ENCODE measurements around the gene TMEM151A. TPM values are rescaled to one million over a fixed set of nuclear protein-coding genes. Genes with fewer than 3 reads are reported as not detected.
A peak's percentile ranks its signal among the peaks of the same experiment; 100 is the strongest.

The TMEM151A gene
- total RNA-seq, 2 donors from 2014 or later = not detected

GRCh38 chr11:66262696-66263095 is 29.0 kb upstream of the TMEM151A start:
- peaks cover 17 to 21% of the 10 kb centered on the region in 2 donors for H3K4me1 Mint-ChIP-seq (ENCODE audit: low read depth in 2 of 2)
- H3K4me3 Mint-ChIP-seq = no peak overlapping the region
- no peaks in the 10 kb centered on the region for H3K9me3 Mint-ChIP-seq
- peaks cover 8% of the 10 kb centered on the region for H3K36me3 Mint-ChIP-seq
- H3K27ac Mint-ChIP-seq = no peak overlapping the region
- ATAC-seq = no peak
- no peak for DNase-seq (ENCODE audit: low spot score)
- no peaks in the 10 kb centered on the region for H3K27me3 Mint-ChIP-seq

GRCh38 chr11:66263231-66263630 is 28.5 kb upstream of the TMEM151A start:
- Mint-ChIP-seq H3K4me3 (no peak overlapping the region), H3K27me3 (no peaks in the 10 kb centered on the region), H3K36me3 (peaks cover 8% of the 10 kb centered on the region)

GRCh38 chr11:66263785-66264184 is 27.9 kb upstream of the TMEM151A start:
- no peaks in the 10 kb centered on the region for H3K9me3 Mint-ChIP-seq
- no peak for DNase-seq (ENCODE audit: low spot score)
- H3K27ac Mint-ChIP-seq = no peak overlapping the region
- peaks cover 8% of the 10 kb centered on the region for H3K36me3 Mint-ChIP-seq
- no peak for ATAC-seq
- no peaks in the 10 kb centered on the region for H3K27me3 Mint-ChIP-seq
- H3K4me3 Mint-ChIP-seq = no peak overlapping the region
- peaks cover 19 to 26% of the 10 kb centered on the region in 2 donors for H3K4me1 Mint-ChIP-seq (ENCODE audit: low read depth in 2 of 2)

More at GRCh38 chr11:66263231-66263630, 28.5 kb upstream of the TMEM151A start:
- DNase-seq (ENCODE audit: low spot score) (no peak), ATAC-seq (no peak)
- Mint-ChIP-seq H3K9me3 (no peaks in the 10 kb centered on the region), H3K27ac (no peak overlapping the region), H3K4me1 (ENCODE audit: low read depth in 2 of 2) (peaks cover 21 to 27% of the 10 kb centered on the region in 2 donors)

GRCh38 chr11:66264383-66264782 is 27.3 kb upstream of the TMEM151A start:
- Mint-ChIP-seq H3K27ac (no peak overlapping the region), H3K9me3 (no peaks in the 10 kb centered on the region), H3K4me1 (ENCODE audit: low read depth in 2 of 2) (peaks cover 17 to 24% of the 10 kb centered on the region in 2 donors), H3K36me3 (peaks cover 7% of the 10 kb centered on the region), H3K4me3 (no peak overlapping the region), H3K27me3 (no peaks in the 10 kb centered on the region)
- DNase-seq (ENCODE audit: low spot score) (no peak), ATAC-seq (no peak)

- no peak for DNase-seq (ENCODE audit: low spot score)
- Mint-ChIP-seq H3K27me3 (no peaks in the 10 kb centered on the region), H3K27ac (no peak overlapping the region), H3K4me1 (ENCODE audit: low read depth in 2 of 2) (peaks cover 22 to 28% of the 10 kb centered on the region in 2 donors), H3K36me3 (peaks cover 6% of the 10 kb centered on the region), H3K4me3 (no peak overlapping the region), H3K9me3 (no peaks in the 10 kb centered on the region)
- no peak for ATAC-seq
Measured at GRCh38 chr11:66264914-66265313, 26.8 kb upstream of the TMEM151A start.

- no peaks in the 10 kb centered on the region for H3K27me3 Mint-ChIP-seq
- H3K27ac Mint-ChIP-seq = no peak overlapping the region
- peaks cover 28 to 31% of the 10 kb centered on the region in 2 donors for H3K4me1 Mint-ChIP-seq (ENCODE audit: low read depth in 2 of 2)
- no peaks in the 10 kb centered on the region for H3K9me3 Mint-ChIP-seq
- DNase-seq (ENCODE audit: low spot score) (no peak), ATAC-seq (no peak)
- no peak overlapping the region for H3K4me3 Mint-ChIP-seq
- peaks cover 6% of the 10 kb centered on the region for H3K36me3 Mint-ChIP-seq
Measured at GRCh38 chr11:66265531-66266377, 25.9 kb upstream of the TMEM151A start.

- ATAC-seq = no peak
- no peak for DNase-seq (ENCODE audit: low spot score)
- Mint-ChIP-seq H3K36me3 (peaks cover 6% of the 10 kb centered on the region), H3K4me1 (ENCODE audit: low read depth in 2 of 2) (peaks cover 30 to 34% of the 10 kb centered on the region in 2 donors), H3K4me3 (no peak overlapping the region), H3K27ac (peak overlapping the region in 1 of 2 donors; percentile 99), H3K27me3 (no peaks in the 10 kb centered on the region), H3K9me3 (no peaks in the 10 kb centered on the region)
Measured at GRCh38 chr11:66266378-66267038, 25.2 kb upstream of the TMEM151A start.

- peak overlapping the region; percentile 97 for H3K4me3 Mint-ChIP-seq
- DNase-seq (ENCODE audit: low spot score) (no peak), ATAC-seq (no peak)
- peaks cover 34 to 35% of the 10 kb centered on the region in 2 donors for H3K4me1 Mint-ChIP-seq (ENCODE audit: low read depth in 2 of 2)
- H3K27me3 Mint-ChIP-seq = no peaks in the 10 kb centered on the region
- peak overlapping the region; percentile 94 to 99 for H3K27ac Mint-ChIP-seq
- H3K36me3 Mint-ChIP-seq = peaks cover 6% of the 10 kb centered on the region
- H3K9me3 Mint-ChIP-seq = no peaks in the 10 kb centered on the region
Measured at GRCh38 chr11:66267039-66267378, 24.7 kb upstream of the TMEM151A start.

GRCh38 chr11:66267379-66268243 is 24.1 kb upstream of the TMEM151A start:
- Mint-ChIP-seq H3K9me3 (no peaks in the 10 kb centered on the region), H3K4me3 (peak overlapping the region; percentile 97), H3K27ac (peak overlapping the region; percentile 94 to 99), H3K4me1 (ENCODE audit: low read depth in 2 of 2) (peaks cover 39 to 41% of the 10 kb centered on the region in 2 donors), H3K36me3 (peaks cover 10% of the 10 kb centered on the region), H3K27me3 (no peaks in the 10 kb centered on the region)
- DNase-seq (ENCODE audit: low spot score) (peak; percentile 89), ATAC-seq (peak; percentile 78 to 84)

GRCh38 chr11:66268244-66268951 is 23.3 kb upstream of the TMEM151A start, which contains the start of gene RAB1B:
RAB1B (plus strand) TSS chr11:66268639; CDS start chr11:66268680, 41 bp downstream.
- no peaks in the 10 kb centered on the region for H3K9me3 Mint-ChIP-seq
- ATAC-seq = peak; percentile 93
- H3K4me1 Mint-ChIP-seq (ENCODE audit: low read depth in 2 of 2) = peaks cover 45 to 49% of the 10 kb centered on the region in 2 donors
- peak within 1 kb of the TSS; percentile 94 to 99 for H3K27ac Mint-ChIP-seq
- DNase-seq (ENCODE audit: low spot score) = peak; percentile 100
- H3K27me3 Mint-ChIP-seq = no peaks in the 10 kb centered on the region
- peaks cover 14% of the 10 kb centered on the region for H3K36me3 Mint-ChIP-seq
- H3K4me3 Mint-ChIP-seq = peak within 1 kb of the TSS; percentile 97

GRCh38 chr11:66268952-66269905 is 22.5 kb upstream of the TMEM151A start:
- no peak for DNase-seq (ENCODE audit: low spot score)
- H3K27me3 Mint-ChIP-seq = no peaks in the 10 kb centered on the region
- H3K36me3 Mint-ChIP-seq = peaks cover 22% of the 10 kb centered on the region
- H3K27ac Mint-ChIP-seq = peak overlapping the region; percentile 94 to 99
- no peak for ATAC-seq
- no peaks in the 10 kb centered on the region for H3K9me3 Mint-ChIP-seq
- H3K4me1 Mint-ChIP-seq (ENCODE audit: low read depth in 2 of 2) = peaks cover 53 to 54% of the 10 kb centered on the region in 2 donors
- peak overlapping the region; percentile 97 for H3K4me3 Mint-ChIP-seq

- no peak for ATAC-seq
- Mint-ChIP-seq H3K4me1 (ENCODE audit: low read depth in 2 of 2) (peaks cover 54 to 66% of the 10 kb centered on the region in 2 donors), H3K27me3 (no peaks in the 10 kb centered on the region), H3K9me3 (no peaks in the 10 kb centered on the region), H3K36me3 (peaks cover 24% of the 10 kb centered on the region), H3K4me3 (peak overlapping the region; percentile 47), H3K27ac (peak overlapping the region; percentile 46 to 85)
- DNase-seq (ENCODE audit: low spot score) = no peak
Measured at GRCh38 chr11:66271816-66272215, 19.9 kb upstream of the TMEM151A start.
